ENCODE measurements around the gene GPC5.

The GPC5 gene

DNA sequence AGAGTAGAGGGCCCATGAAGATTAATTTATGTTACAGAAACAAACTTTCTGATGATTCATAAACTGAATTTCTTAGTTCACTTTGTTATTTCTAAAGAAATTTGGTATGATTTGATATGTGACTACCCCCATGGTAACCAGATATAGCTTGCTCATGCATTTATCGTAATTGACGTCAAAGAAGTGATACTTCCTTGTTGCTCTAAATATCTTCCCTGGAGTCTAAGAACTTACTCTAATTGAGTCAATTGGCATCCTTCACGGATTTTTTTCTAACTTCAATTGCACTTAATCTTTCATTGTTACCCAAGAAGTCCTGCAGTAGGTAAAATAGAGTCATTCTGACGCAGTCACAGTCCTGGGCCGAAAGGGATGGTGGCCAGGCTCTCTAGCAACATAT is 240.9 kb downstream of the GPC5 start:
- no peak for TF ChIP-seq POLR2AphosphoS5 (IDR thresholded peaks at IDR 0.05; ENCODE audit: low read depth, low read length)
- TF ChIP-seq, protein P1, sequence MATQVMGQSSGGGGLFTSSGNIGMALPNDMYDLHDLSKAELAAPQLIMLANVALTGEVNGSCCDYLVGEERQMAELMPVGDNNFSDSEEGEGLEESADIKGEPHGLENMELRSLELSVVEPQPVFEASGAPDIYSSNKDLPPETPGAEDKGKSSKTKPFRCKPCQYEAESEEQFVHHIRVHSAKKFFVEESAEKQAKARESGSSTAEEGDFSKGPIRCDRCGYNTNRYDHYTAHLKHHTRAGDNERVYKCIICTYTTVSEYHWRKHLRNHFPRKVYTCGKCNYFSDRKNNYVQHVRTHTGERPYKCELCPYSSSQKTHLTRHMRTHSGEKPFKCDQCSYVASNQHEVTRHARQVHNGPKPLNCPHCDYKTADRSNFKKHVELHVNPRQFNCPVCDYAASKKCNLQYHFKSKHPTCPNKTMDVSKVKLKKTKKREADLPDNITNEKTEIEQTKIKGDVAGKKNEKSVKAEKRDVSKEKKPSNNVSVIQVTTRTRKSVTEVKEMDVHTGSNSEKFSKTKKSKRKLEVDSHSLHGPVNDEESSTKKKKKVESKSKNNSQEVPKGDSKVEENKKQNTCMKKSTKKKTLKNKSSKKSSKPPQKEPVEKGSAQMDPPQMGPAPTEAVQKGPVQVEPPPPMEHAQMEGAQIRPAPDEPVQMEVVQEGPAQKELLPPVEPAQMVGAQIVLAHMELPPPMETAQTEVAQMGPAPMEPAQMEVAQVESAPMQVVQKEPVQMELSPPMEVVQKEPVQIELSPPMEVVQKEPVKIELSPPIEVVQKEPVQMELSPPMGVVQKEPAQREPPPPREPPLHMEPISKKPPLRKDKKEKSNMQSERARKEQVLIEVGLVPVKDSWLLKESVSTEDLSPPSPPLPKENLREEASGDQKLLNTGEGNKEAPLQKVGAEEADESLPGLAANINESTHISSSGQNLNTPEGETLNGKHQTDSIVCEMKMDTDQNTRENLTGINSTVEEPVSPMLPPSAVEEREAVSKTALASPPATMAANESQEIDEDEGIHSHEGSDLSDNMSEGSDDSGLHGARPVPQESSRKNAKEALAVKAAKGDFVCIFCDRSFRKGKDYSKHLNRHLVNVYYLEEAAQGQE (IDR thresholded peaks at IDR 0.05; ENCODE audit: insufficient read depth in 1 of 2, low read depth in 2 of 2, low read length in 2 of 2), result no peak

DNA sequence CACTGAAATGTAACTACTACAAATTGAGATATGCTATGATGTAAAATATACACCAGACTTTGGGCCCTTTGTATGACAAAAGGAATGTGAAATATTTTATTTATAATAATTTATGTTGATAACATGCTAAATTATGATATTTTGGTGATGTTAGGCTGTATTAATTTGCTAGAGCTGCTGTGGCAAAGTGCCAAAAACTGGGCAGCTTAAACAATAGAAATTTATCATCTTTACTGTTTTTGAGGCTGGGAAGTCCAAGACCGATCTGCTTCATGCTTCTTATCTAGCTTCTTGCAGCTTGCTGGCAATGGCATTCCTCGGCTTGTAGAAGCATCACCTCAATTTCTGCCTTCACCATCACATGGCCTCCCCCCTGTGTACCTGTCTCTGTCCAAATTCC is 245.0 kb downstream of the GPC5 start:
- TF ChIP-seq, protein P1 (IDR thresholded peaks at IDR 0.05; ENCODE audit: insufficient read depth in 1 of 2, low read depth in 2 of 2, low read length in 2 of 2), result no peak
- TF ChIP-seq TAF1 (IDR thresholded peaks at IDR 0.05; ENCODE audit: borderline replicate concordance, insufficient read depth, low read length) (no peak), FOXP2 (optimal IDR thresholded peaks at IDR 0.05; ENCODE audit: borderline replicate concordance, extremely low read depth, extremely low read length, insufficient read depth) (no peak), POLR2AphosphoS5 (IDR thresholded peaks at IDR 0.05; ENCODE audit: low read depth, low read length) (no peak)

DNA sequence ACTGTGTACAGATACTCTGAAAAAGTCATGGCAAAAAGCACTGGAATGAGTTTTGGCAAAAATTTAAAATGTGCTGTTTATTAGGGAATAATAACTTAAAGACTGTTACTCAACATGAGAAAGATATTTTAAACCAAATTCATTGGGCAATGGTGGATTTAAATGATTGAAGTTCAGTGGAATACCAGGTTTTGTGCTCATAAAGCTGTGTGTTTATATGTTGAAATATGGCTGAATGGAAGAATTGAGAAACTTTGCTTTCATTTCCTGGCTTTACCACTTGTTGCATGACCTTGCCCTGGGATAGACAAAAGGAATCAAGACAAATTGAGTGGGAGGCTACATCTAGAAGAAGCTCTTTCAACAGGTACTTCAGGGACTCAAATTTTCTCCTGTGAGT is 246.4 kb downstream of the GPC5 start:
- TF ChIP-seq POLR2AphosphoS5 (IDR thresholded peaks at IDR 0.05; ENCODE audit: low read depth, low read length) (no peak), FOXP2 (optimal IDR thresholded peaks at IDR 0.05; ENCODE audit: borderline replicate concordance, extremely low read depth, extremely low read length, insufficient read depth) (no peak), SIN3A (IDR thresholded peaks at IDR 0.05; ENCODE audit: borderline replicate concordance, insufficient read depth, low read length) (no peak), TAF1 (IDR thresholded peaks at IDR 0.05; ENCODE audit: borderline replicate concordance, insufficient read depth, low read length) (no peak)
- TF ChIP-seq, protein P1 (IDR thresholded peaks at IDR 0.05; ENCODE audit: insufficient read depth in 1 of 2, low read depth in 2 of 2, low read length in 2 of 2), result no peak

DNA sequence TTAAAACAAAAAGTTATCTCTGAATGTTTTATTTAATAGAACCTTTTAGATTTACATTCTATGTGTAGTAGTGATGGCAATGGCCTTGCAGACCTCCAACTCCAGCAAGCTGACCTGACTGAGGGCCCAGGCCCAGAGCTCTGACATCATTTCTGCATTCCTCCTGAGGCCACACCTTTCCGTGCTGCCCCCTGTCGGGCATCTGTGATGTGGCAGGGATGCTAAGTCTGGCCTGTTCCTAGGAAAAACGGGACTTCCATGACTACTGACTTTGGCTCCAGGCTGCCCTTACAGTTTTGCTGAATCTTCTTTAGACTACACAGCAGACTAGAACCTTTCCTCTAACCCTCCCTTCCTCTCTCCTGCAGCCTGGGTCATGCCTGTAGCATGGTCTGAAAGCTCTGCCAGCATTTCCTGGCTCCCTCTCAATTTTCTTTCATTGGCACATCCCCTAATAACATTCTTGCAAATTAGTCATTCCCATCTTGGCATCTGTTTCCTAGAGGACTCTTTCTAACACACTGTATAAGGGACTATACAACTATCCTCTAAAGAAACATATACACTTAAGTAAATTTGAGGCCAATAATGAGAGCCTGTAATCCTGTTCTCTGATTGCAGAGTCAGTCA is 249.1 kb downstream of the GPC5 start:
- TF ChIP-seq, protein P1 (IDR thresholded peaks at IDR 0.05; ENCODE audit: insufficient read depth in 1 of 2, low read depth in 2 of 2, low read length in 2 of 2), result no peak
- TF ChIP-seq FOXP2 (optimal IDR thresholded peaks at IDR 0.05; ENCODE audit: borderline replicate concordance, extremely low read depth, extremely low read length, insufficient read depth), result no peak
- TF ChIP-seq TAF1 (IDR thresholded peaks at IDR 0.05; ENCODE audit: borderline replicate concordance, insufficient read depth, low read length), result no peak
- TF ChIP-seq POLR2AphosphoS5 (IDR thresholded peaks at IDR 0.05; ENCODE audit: low read depth, low read length), result no peak
- TF ChIP-seq SIN3A (IDR thresholded peaks at IDR 0.05; ENCODE audit: borderline replicate concordance, insufficient read depth, low read length), result no peak

DNA sequence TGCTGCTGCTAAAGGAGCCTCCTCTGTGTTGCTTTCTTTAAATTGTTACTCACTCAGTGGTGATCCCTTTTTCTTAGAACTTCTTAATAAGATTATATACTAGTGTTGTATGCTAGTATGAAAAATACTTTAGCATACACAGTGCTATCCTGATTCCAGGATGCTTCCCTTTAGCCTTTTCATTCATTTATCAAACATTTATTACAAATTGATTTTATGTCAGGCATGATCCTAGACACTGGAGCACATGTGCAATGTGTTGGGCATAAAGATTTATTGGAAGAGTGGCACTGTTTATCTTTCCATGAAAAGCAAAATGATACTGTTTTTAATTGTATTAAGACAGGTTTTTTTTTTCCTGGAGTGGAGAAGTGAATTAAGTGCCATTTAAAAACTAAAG is 249.6 kb downstream of the GPC5 start:
- TF ChIP-seq, protein P1 (IDR thresholded peaks at IDR 0.05; ENCODE audit: insufficient read depth in 1 of 2, low read depth in 2 of 2, low read length in 2 of 2), result no peak
- TF ChIP-seq FOXP2 (optimal IDR thresholded peaks at IDR 0.05; ENCODE audit: borderline replicate concordance, extremely low read depth, extremely low read length, insufficient read depth) (no peak), TAF1 (IDR thresholded peaks at IDR 0.05; ENCODE audit: borderline replicate concordance, insufficient read depth, low read length) (no peak), SIN3A (IDR thresholded peaks at IDR 0.05; ENCODE audit: borderline replicate concordance, insufficient read depth, low read length) (no peak), POLR2AphosphoS5 (IDR thresholded peaks at IDR 0.05; ENCODE audit: low read depth, low read length) (no peak)

Measured in PFSK-1 (cell line).